ENCODE results near the gene RCAN1. TPM values are rescaled to one million over a fixed set of nuclear protein-coding genes. Genes with fewer than 3 reads are reported as not detected.

RCAN1 gene
- polyA plus RNA-seq, 1 donor (not counting 4 experiments of a cell fraction or from before 2014, with no cell fraction given) = 21.3 TPM

- Histone ChIP-seq H3K36me3 (ENCODE audit: control insufficient read depth in 2 of 2, extremely low read depth in 1 of 2, insufficient read depth in 2 of 2, low read length in 2 of 2) (no peaks in the 10 kb centered on the region), H3K9me3 (ENCODE audit: control insufficient read depth, low read depth, low read length) (no peaks in the 10 kb centered on the region), H4K20me1 (ENCODE audit: control insufficient read depth, extremely low read depth, insufficient read depth, low read length) (no peaks in the 10 kb centered on the region), H3K9me1 (ENCODE audit: control insufficient read depth, extremely low read depth, insufficient read depth, low read length) (no peaks in the 10 kb centered on the region), H2AFZ (ENCODE audit: control insufficient read depth, low read length) (no peak overlapping the region), H3K4me1 (ENCODE audit: control insufficient read depth, extremely low read depth, insufficient read depth, low read length) (peaks cover 9% of the 10 kb centered on the region), H3K27me3 (ENCODE audit: control insufficient read depth, extremely low read depth, insufficient read depth, low read length) (no peaks in the 10 kb centered on the region), H3K79me2 (ENCODE audit: control insufficient read depth, insufficient read depth, low read length) (peaks cover 5% of the 10 kb centered on the region), H3K4me3 (ENCODE audit: control insufficient read depth in 2 of 3, extremely low read depth in 1 of 3, insufficient read depth in 2 of 3, low read depth in 1 of 3, low read length in 3 of 3) (no peak overlapping the region), H3K27ac (ENCODE audit: control insufficient read depth, insufficient read depth, low read length) (no peak overlapping the region), H3K4me2 (ENCODE audit: control insufficient read depth, extremely low read depth, insufficient read depth, low read depth, low read length) (no peak overlapping the region), H3K9ac (ENCODE audit: control insufficient read depth, extremely low read depth, insufficient read depth, low read length) (no peak overlapping the region)
- FAIRE-seq = no peak
- DNase-seq (ENCODE audit: low read depth, low spot score) = no peak
- dilution Hi-C loops (cut with MboI; ENCODE audit: extremely low pct_ligation_motif_present, low sequenced_read_pairs) = no loop called here
- TF ChIP-seq EZH2 (IDR thresholded peaks at IDR 0.05; ENCODE audit: low read length) = no peak
- no peak for TF ChIP-seq CTCF (optimal IDR thresholded peaks at IDR 0.05 in 1 of 3, IDR thresholded peaks at IDR 0.05 in 1 of 3, conservative IDR thresholded peaks at IDR 0.05 in 1 of 3; ENCODE audit: extremely low read depth in 1 of 3, insufficient read depth in 2 of 3, low read length in 3 of 3)
Observed at GRCh38 chr21:34611528-34611927, 3.4 kb downstream of the RCAN1 start.

GRCh38 chr21:34609933-34610549, 4.9 kb downstream of the RCAN1 start:
- DNase-seq (ENCODE audit: low read depth, low spot score) (no peak), FAIRE-seq (no peak)
- Histone ChIP-seq H3K79me2 (ENCODE audit: control insufficient read depth, insufficient read depth, low read length) (peaks cover 5% of the 10 kb centered on the region), H3K27ac (ENCODE audit: control insufficient read depth, insufficient read depth, low read length) (no peak overlapping the region), H3K4me2 (ENCODE audit: control insufficient read depth, extremely low read depth, insufficient read depth, low read depth, low read length) (no peak overlapping the region), H3K36me3 (ENCODE audit: control insufficient read depth in 2 of 2, extremely low read depth in 1 of 2, insufficient read depth in 2 of 2, low read length in 2 of 2) (no peaks in the 10 kb centered on the region), H3K9me3 (ENCODE audit: control insufficient read depth, low read depth, low read length) (no peaks in the 10 kb centered on the region), H2AFZ (ENCODE audit: control insufficient read depth, low read length) (no peak overlapping the region), H4K20me1 (ENCODE audit: control insufficient read depth, extremely low read depth, insufficient read depth, low read length) (no peaks in the 10 kb centered on the region), H3K4me1 (ENCODE audit: control insufficient read depth, extremely low read depth, insufficient read depth, low read length) (peaks cover 9% of the 10 kb centered on the region), H3K4me3 (ENCODE audit: control insufficient read depth in 2 of 3, extremely low read depth in 1 of 3, insufficient read depth in 2 of 3, low read depth in 1 of 3, low read length in 3 of 3) (no peak overlapping the region), H3K9ac (ENCODE audit: control insufficient read depth, extremely low read depth, insufficient read depth, low read length) (no peak overlapping the region), H3K9me1 (ENCODE audit: control insufficient read depth, extremely low read depth, insufficient read depth, low read length) (no peaks in the 10 kb centered on the region), H3K27me3 (ENCODE audit: control insufficient read depth, extremely low read depth, insufficient read depth, low read length) (no peaks in the 10 kb centered on the region)
- dilution Hi-C loops (cut with MboI; ENCODE audit: extremely low pct_ligation_motif_present, low sequenced_read_pairs) = no loop called here
- TF ChIP-seq CTCF (optimal IDR thresholded peaks at IDR 0.05 in 1 of 3, IDR thresholded peaks at IDR 0.05 in 1 of 3, conservative IDR thresholded peaks at IDR 0.05 in 1 of 3; ENCODE audit: extremely low read depth in 1 of 3, insufficient read depth in 2 of 3, low read length in 3 of 3) (no peak), EZH2 (IDR thresholded peaks at IDR 0.05; ENCODE audit: low read length) (no peak)
